ENCODE measurements around the gene PRDM16.
"Not testable (repeated sequence)": the region's sequence is repeated elsewhere in the genome, so short reads cannot be mapped to it uniquely, and the experiment has no call there.

PRDM16 gene

DNA sequence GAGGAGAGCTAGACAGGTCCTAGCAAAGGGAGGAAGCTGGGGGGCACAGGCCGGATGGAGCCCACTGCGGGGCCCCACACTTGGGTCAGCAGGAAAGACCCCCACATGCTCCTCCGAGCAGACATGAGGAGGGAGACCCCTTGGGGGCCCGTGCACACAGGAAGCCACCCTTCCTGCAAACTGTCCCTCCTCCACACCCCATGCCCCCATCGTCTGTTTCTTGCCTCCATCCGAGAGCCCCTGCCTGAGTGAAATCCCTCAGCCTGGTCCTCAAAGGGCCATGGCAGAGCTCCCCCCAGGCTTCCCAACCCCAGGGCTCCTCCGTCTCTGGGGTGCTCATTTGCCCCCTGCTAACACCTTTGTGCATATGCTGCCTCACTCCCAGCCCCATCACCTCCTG lies 168.0 kb downstream of the PRDM16 start:
- DNase-seq, result no peak

DNA sequence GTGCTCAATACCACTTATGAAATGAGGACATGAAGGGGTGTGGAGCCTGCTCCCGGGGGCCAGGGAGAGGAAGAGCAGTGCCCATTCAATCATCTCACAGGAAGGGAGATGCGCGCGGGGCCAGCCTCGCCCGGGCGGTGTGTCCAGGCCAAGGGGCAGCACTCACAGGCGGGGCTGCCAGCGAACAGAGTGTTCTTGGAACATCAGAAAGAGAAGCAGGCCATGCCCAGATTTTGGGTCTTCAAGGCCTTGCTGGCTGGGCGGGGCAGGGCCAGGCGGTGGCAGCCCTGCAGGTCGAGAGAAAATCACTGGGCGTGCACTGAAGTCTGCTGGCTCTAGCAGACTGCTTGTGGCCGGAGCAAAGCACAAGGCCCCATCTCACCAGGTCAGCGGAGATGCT lies 168.6 kb downstream of the PRDM16 start:
- DNase-seq, result no peak

DNA sequence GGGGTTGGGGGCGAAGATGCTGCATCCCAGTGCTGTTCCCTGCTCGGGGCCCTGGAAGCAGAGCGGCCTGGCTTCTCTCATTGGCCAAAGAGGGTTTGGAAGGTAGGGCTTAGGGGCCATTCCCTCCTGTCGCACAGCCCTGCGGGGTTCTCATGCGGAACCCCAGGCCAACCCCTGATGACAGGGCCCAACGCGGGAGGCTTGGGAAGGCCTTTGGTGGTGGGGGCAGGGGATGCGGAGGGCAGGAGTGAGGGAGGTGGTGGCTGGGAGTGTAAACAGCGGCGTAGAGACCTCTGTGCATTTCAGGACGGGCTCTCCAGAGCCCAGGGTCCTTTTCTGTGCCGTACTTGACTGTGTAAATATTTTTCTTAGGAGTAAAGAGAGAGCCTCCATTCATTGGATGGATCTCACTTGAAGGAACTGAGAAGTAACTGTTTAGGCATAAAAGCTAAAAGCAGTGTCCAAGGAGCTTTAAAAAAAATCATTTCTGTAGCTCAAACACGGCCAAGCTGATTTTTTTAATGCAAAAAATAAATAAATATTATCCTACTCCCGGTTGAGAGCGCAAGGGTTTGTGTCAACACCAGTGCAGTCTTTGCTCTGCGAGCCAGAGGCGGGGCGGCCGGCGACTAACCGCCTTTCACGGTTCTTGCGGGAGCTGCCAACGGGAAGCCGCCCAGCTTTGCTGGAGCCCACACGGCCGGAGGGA lies 169.1 kb downstream of the PRDM16 start:
- no peak for DNase-seq

DNA sequence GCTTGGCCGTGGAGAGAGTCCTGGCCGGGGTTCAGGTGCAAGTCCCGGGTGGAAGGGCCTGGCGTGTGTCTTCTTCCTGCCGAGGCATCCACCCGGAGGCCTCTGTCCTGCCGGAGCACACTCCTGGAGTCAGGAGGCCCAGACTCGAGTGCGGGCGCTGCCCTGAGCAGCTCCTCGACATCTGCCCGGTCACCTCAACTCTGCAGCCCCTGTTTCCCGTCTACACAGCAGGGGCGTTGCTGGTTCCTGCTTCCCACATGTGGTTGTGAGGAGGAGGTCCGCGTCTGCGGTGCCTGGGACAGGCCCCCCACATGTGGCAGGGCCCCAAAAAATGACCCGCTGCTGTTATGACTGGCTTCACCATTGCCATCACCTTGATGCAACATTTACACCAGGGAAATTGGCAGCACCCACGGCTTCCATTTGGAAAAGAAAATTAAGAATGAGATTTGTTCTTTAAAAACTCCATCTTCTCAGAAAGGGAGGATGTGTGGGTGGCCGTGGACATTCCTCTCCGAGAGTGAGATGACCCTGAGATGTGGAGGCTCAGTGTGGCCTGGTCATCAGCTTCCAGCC lies 169.8 kb downstream of the PRDM16 start:
- no peak for DNase-seq

DNA sequence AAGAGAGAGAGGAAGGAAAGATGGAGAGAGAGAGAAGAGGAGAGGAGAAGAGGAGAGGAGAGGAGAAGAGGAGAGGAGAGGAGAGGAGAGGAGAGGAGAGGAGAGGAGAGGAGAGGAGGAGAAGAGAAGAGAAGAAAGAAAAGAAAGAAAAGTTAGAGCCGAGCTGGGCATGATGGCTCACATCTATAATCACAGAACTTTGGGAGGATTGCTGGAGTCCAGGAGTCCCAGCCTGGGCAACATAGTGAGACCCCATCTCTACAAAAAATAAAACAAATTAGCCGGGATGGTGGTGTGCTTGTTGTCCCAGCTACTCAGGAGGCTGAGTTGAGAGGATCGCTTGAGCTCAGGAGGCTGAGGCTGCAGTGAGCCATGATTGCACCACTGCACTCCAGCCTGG lies 171.0 kb downstream of the PRDM16 start:
- DNase-seq, result not testable (repeated sequence)

DNA sequence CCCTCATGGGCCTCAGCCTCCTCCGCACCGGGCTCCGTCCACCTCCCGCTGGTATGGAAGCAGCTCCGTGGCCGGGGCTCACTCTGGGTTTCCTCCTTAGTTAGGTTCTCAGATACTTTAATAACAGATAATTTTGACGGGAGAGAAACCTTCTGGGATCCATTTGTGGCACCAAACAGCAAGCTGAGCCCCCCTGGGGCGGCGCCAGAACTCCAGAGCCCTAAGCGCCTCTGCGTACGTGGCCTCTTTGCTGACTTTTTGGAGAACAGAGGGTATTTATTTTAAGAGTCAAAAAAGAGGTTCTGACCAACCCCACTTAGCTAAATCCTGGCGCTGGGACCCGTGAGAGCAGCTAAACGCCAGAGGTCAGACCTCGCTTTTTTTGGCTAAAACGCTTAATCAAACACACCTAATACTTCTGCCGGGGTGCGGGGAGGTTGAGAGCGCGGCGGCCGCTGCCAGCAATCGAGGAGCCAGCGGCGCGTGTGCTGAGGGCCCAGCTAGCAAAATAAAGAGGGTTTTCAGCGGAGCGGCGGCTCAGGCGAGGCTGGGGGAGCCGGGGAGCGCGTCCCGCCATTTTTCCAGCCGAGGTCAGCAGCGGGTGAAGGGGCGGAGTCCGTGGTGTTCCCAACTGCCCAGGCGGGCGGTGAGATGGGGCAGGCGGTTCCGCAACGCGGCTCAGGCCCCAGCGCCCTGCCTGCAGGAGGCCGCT lies 171.7 kb downstream of the PRDM16 start:
- DNase-seq, result no peak

DNA sequence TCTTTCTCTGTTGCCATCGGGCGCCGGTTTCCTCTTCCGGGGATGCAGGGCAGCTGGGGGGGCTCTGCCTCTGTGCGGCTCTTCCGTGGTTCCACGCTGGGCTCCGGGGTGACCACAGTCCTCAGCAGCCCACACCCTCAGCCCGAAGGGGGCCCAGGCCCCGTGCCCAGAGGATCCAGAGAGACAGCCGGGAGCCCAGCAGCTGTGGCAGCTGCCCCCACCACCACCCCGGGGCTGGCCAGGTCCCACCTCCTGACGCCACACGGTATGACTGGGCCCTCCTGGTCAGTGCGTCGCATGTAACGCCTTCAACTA lies 172.2 kb downstream of the PRDM16 start:
- DNase-seq, result no peak

DNA sequence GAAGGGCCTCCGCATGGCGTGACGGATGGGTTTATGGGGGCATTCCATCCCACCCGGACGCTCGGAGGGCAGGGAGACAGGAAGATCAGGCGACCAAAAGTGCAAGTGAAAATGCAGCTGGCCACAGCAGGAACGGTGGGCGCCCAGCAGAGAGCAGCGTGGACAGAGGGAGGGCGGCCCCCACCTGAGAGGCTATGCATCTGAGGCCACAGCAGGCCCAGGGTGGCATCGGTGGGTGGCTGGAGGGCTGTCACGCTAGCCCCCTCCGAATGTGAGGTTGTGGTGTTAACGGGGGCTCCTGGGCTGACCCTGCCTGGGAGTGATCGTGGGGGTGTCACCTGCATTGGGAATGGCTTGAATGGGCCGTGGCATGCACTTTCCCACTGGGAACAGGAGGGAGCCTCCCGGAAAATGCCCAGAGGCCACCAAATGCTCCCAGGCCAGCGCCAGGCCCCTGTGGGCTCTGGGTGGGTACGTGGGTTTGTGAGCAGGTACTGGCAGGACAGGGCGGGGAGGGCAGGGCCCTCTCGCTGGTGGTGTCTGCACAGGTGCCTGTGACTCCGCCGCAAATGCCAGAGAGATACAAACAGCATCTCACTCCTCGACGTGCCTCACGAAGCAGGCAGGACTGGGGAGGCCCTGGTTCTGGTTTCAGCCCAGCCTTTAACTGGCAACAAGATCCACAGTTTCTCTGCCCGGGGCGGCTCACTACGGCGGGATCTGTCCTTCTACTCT lies 172.8 kb downstream of the PRDM16 start:
- DNase-seq, result no peak

DNA sequence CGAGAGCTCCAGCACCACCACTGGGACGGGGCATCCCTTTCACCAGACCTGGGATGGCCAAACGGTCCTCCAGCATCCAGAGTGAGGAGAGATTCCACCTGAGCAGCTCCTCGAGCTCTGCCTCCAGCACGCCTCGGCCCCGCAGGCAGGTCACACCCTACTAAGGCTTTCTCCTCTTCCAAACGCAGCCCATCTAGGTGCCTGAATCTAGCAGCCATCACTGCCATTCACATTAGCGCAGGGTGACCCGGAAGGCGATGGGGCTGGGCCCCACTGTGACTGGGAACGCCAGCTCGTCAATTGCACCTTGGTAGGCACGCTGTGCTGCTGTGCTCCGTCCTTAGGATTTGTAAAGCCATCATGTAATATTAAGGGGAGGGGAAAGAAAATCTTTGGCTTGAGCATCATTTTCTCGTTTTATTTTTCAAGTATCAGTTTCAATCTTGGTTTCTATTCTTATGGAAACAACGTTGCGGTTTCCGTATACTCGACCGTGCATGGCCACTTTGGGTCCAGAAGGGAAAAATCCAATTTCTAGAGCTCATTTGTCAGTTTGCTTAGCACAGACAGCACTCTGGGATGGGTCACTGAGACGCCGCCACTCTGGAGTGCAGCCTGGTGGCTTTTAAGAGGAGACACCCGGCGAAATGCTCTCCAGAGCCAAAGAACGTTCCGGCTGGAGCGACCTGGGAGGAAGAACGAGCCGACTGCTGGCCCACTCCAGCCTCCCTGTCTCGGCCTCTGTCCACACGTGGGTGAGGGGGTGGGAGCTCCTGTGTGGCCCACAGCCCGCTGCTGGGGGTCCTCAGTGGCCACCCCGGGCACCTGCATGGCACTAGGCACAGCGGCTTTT lies 173.6 kb downstream of the PRDM16 start:
- DNase-seq, result no peak

DNA sequence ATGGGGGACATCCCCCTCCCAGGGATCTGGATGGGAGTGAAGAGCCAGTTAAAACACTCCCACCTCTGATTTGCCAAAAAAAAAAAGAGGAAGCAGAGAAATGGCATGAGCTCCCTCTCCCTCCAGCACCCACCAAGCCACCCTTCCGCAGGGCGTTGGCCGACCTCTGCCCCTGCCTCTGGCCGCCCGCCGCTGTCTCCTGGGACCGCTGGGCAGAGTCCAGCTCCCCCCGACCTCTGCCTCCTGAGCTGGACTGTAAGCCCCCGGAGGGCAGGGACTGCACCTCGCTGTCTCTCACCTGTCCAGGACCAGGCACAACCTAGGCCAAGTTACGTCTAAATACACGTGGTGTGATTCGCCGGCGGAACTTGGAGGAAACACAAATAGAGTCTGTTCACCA lies 174.3 kb downstream of the PRDM16 start:
- no peak for DNase-seq

DNA sequence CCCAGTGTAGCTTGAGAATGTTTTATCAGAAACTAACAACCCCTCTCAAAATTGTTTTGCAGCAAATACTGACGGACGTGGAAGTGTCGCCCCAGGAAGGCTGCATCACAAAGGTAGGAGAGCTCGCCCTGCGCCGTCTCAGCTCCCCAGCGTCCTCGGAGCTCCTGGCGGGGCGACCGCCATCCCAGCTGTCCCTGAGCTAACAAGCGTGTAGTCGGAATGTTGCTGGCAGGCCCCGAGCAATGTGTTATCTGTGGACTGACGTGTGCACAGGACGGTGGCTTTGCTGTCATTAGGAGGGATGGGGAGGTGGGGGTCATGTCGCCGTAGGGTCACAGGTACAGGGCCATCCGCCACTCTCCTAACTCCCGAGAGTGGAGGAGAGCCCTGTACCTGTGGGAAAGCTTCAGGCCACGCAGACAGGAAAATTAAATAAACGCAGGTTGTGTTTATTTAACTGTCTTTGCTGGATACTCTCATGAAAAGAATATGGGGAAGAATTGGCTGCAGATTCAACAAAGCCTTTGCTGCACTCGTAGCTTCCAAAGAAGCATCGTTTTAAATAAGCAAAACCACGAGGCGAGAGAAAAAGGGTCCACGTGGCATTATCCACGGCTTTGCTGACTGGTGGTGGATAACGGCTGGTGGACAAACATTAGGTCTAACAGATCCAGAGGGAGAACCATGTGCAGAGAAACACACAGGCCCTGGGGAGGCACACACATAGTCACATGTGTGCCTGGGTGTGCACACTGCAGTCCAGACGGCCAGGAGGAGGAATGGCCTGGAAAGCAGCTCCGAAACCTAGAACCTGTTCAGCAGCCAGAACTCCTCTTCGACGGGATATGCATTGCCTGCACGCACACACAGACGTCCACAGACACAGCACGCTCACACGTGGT lies 175.3 kb downstream of the PRDM16 start:
- DNase-seq, result no peak

DNA sequence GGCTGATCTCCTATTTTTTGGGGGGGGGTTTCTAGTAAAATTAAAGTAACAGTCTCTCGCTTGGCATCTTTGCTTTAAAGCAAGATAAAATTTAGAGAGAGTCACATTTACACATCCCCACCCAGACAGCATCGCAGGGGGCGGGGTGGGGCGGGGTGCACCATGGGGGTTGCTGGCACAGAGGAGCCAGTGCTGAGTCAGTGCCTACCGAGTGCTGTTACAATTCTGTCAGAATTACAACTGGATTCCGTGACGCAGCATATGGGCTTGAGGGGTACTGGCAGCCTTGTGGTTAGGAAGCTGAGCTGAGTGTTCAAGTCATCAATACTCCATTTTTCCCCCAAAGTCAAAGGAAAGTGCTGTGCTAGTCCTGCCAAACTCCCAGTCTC lies 175.9 kb downstream of the PRDM16 start:
- DNase-seq, result no peak

DNA sequence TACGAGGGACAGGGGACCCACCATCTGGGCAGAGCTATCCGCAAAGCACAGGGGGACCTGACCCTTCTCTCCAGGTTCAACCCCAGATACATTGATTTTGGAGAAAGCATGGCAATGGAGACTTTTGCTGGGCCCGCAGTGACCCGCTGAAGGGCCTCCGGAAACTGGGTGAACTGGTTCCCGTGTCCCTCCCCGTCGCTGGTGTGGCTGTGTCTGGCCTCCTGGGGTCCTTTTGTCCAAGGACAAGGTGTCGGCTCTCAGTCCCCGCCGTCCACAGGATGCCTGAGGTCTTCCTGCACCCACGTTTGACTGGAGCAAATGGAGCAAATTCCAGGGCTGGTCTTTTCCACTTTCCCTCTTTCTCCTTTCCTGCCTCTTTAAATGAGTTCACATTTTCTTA lies 176.3 kb downstream of the PRDM16 start:
- no peak for DNase-seq

DNA sequence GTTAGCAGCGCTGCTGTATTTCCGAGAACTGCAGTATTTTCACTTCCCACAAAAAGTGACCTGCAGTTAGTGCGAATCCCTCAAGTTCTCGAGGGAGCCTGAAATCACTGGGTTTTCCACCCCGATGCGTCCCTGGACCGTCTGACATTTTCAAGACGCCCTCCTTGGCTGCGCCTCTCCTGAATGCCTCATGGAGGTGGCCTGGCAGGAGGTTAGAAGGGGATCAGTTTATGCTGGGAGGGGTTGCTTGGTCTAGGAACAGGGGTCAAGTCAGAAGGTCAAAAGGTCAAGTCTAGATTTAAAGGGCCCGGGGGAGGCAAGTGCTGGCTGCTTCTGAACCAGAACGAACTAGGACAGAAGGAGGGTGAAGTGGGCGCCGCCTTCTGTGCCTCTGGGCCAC lies 176.8 kb downstream of the PRDM16 start:
- DNase-seq, result no peak

DNA sequence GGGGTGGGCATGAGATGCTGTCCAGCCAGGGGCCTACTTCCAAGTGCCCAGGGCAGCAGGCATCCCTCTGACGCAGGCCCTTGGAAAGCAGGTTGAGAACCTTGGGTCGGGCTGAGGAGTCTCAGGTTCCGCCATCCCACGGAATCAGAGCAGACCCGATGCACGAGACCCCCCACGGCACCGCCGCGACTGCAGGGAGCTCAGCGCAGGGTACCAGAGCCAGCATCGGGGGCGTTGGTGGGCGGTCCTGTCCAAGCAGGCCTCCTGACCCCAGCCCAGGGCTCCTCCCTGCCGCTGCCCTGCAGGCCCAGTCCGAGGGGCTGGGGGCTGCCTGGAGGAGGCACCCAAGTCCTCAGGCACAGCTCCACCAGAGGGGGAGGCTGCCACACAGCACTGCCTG lies 177.2 kb downstream of the PRDM16 start:
- no peak for DNase-seq

DNA sequence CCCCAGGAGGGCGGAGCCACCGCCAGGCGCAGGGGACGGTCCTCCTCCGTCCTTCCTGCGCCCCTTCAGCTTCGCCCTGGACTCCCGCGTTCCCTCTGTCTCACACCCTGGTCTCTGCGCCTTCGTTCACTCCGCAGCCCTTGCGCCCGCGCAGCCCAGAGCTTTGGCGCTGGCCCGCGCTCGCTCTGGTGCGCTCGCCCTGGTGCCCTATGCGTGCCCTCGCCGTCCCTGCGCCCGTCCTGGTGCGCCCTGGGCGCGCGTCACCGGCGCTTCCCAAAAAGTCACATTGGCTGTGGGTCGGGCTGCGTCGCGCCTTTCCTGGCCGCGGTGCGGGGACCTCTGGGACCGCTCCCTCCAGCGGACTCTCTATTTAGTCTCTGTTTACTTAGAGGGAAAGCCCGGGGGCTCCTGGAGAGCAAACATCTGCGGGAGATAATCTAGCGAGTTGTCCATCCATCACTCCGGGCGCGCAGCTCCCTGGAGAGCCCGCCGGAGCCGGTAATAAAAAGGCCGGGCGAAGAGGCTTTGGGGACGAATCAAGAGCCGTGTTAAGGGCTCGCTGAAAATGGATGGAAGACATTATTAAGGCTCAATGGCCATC lies 178.6 kb downstream of the PRDM16 start:
- DNase-seq, result no peak

DNA sequence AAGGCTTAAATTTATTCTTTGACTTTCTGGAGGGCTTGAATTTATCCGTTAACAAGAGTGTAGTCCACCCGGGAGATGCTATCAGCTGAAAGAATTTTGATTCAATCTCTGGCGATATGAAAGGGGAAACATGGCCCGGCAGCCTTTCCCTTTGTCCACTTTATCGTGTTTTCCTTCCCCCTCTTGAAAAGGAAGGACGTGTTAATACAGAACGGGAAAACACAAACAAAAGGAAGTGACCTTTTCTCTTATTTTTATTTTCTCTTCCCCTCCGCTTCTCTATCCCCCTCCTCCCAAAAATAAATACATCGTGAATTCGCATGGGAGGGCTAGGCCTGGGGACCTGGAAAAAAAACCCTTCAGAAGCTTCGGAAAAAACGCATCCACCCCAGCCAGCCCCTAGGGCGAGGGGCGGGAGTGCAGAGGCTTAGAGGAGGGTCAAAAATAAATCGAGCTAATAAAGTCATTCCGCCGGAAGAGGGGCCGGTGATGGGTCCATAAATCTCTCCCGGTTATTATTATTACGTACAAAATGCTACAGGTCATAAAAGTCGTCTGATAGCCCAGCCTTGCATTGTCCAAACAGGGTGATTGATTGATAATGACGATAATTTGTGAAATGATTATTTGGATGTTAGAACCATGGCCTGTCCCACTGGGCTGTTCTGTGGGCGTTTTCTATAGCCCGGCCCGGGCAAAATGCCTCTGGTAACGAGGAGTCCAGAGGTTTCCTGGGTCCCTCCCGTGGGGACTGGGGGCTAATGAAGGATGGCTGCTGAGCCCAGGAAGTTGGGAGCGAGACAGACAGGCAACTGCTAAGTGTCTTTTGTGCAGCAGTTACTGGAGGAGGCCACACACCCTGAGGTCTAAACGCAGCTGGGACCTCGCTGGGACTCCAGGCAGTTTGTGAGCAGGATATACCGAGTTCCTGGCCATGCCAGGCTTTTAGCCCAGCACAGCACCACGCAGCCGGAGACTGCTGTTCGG lies 179.4 kb downstream of the PRDM16 start:
- no peak for DNase-seq

DNA sequence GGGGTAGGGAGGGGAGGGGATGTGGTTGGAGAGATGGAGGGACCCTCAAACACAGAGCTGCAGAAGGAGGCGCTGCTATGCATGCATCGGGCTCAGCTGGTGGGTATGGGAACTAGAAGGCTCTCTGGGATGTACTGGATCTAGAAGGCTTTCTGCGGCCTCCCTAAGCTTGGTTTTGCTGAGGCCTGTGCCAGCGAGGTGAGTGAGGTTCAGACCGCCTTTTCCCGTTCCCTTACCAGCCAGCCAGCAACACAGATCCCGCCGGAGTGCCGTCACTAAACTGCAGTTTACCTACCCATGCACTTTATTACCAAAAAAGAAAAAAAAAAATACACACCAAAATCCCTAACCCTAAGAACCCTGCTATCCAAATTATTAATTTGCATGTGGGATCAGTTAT lies 180.2 kb downstream of the PRDM16 start:
- DNase-seq, result no peak

DNA sequence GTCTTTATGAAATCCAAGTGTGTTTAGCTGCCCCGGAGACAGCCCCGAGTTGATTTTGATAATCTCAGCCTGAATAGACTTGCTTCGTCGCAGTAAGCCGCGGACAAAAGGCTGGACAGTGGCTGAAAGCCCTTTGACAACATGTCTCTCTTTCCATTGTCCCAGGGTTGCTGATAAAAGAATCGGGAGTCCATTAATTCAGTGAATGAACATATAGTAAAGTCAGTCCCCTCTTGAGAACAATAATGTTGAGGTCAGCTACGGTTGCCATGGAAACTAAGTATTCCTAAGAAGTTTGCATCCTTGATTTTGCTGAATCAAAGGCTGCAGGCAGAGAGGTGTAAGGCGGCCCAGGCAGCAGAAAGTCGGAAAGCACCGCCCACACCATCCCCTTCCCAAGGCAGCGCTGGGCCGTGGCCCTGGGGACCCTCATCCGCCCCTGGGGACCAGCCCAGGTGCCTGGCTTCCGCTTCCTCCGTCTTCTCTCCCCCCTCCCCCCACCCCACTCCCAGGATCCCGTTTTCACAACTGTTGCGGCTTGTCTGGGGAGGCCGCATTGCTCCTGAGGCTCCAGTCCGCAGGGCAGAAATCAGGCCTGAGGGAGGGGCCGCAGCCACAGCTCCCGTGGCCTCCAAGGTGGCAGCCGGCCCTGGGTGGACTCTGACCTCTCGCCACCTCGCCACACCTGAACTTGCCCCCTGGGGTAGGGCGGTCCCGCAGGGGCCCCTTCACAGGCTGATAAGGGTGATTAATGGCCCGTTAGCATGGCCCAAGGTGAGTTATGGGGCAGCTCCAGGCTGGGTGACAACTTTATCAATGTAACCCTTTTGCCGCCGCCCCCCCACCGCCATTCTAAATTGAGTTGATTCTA lies 180.9 kb downstream of the PRDM16 start:
- DNase-seq, result no peak
